GM19324 (cell line): ENCODE results near the gene LENG9.

Experiments used
- ATAC-seq: cut with Tn5 transposase; IDR thresholded peaks from one replicate; pipeline ENCODE4 v1.9.1; 2021; ENCODE audit warnings: mild to moderate bottlenecking, moderate library complexity; ENCODE audit not compliant: unreplicated experiment, low FRiP score

The LENG9 gene

GRCh38 chr19:54444737-54445136, 18.8 kb downstream of the LENG9 start:
- no peak for ATAC-seq

DNA sequence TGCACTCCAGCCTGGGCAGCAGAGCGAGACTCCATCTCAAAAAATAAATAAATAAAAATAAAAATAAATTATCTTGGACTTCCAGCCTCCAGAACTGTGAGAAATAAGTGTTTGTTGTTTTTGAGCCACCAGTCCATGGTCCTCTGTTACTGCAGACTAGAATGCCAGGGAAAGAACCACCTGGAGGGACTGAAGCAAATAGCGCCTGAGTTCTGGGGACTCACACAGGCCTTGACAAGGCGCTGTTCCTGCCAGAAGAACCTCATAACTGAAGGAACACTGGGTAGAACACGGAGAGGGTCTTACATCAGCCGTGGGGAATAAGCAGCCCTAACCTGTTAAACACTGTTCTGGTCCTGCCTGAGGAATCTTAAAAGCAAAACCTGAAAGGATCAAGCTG, 22.9 kb downstream of the LENG9 start:
- ATAC-seq = no peak

- ATAC-seq = no peak
These were observed 24.3 kb downstream of the LENG9 start for GRCh38 chr19:54439174-54439851.

GRCh38 chr19:54436628-54437252, 26.8 kb downstream of the LENG9 start:
- ATAC-seq = no peak

DNA sequence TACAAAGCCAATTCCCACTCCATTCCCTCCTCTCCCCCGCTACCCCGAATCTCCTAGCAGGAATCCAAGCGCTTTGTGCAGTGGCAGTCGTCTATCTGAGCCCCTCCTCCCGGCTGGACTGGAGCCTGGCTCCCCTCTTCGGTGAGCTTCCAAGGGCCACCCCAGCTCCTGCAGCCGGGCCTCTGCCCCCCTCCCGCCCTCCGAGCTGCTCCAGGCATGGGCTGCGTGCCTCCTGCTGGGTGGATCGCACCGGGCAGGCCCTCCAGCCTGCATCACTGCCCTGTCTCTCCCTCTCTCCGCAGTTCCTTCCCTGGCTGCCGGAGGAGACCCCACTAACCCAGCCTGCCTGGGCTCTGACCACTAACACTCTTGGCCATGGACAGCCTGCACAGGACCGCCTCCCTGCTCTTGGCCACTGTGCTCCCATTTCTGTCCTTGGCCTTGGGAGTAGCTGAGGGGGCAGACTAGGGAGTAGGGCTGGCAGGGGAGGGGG, 27.5 kb downstream of the LENG9 start:
- no peak for ATAC-seq

- ATAC-seq = no peak
These were observed 28.0 kb downstream of the LENG9 start for GRCh38 chr19:54435551-54436016.

DNA sequence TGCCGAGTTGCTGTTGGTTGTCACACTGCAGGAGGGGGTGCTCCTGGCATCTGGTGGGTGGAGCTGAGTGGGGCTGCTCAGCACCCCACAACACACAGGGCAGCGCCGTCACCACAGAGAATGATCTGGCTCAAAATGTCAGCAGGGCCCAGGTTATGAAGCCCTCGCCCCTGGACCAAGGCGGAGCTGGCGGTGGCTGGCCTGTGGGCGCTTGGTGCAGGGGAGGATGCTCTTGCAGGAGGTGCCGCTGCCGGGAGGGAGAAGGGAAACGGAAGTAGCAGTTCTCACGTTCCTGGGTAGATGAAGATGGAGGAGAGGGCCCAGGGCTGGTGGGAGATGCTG, 28.7 kb downstream of the LENG9 start:
- no peak for ATAC-seq

DNA sequence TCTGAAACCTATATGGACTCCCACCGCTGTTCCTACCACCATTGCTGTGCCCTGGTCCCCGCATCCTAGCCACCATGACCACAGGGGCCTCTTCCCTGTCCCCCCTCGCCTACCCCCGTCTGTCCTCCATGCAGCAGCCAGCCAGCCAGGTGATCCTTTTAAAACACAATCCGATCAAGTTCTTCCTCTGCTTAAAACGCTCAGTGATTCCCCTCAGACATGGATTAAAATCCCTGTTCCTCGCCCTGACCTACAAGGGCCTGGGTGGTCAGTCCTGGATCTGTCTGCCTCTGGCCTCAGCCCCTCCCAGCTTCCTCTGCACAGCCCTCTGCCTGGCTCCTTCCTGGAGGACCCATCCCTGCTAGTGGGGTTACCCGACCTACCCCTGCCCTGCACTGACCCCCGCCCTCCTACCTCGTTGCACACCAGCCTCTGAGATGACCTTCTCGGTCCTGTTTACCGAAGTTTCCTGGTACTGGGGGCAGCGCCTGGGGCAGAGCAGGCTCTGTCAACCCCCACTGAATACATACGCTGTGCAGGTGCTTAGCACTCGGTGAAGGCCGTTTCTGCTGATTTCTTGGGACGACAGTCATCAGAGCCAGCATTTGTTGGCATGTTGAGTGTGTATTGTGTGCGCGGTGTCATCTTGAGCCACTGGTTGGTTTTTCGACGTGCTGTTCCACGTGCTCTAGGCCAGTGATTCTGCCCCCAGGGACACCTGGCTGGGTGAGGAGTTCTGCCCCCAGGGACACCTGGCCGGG, 29.3 kb downstream of the LENG9 start:
- no peak for ATAC-seq

DNA sequence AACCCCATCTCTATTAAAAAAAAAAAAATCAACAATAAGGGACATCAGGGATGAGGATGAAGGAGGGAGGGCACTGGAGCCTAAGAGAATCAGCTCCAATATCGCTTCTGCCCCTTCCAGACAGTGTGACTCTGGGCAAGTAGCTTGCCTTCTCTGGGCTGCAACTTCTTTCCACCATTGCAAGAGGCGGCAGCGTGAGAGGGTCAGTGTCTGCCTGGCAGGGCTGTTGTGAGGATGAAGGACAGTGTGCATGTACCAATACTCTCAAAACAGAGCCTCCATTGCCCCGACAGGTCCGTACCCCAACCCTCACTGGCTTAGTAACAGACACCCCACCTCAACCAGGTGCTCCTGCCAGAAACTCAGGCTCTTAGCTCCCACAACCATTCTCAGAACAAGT, 29.9 kb downstream of the LENG9 start:
- ATAC-seq = no peak

GRCh38 chr19:54432144-54432738, 31.3 kb downstream of the LENG9 start:
- no peak for ATAC-seq

- ATAC-seq = no peak
These were observed 32.2 kb downstream of the LENG9 start for GRCh38 chr19:54431255-54431838.

DNA sequence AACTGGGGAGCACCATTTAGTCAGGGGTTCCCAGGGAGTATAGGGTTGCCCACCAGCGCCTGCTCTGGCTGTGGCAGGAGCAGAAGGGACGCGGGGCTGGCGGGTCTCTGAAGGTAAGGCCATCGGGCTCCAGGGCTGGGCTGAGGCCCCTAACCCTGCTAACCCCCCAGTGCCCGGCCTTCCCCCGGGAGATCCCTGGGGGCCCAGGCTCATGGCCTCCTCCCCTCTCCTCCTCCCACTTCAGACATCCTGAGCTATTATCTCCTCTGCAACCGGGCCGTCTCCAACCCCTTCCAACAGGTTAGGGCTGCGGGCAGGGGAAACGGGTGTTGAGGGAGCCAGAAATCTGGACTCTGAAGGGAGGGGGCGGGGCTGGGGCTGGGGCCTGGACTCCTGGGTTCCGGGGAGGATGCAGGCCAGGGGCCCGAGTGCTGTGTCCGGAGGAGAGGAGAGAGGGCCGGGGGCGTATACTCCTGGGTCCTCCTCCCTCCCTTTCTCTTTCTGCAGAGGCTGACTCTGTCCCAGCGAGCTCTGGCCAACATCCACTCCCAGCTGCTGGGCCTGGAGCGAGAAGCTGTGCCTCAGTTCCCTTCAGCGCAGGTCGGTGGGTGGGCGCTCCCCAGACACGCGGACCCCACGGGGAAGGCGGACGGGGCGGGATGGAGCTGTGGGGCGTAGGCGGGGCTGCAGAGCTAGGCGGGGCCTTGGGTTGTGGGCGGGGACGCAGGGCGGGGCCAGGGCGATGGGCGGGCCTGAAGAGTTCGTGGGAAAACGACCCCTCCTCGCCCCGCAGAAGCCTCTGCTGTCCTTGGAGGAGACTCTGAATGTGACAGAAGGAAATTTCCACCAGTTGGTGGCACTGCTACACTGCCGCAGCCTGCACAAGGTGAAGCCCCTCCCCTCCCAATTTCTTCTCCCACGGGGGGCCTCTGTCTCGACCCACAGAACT, 33.0 kb downstream of the LENG9 start:
- no peak for ATAC-seq

DNA sequence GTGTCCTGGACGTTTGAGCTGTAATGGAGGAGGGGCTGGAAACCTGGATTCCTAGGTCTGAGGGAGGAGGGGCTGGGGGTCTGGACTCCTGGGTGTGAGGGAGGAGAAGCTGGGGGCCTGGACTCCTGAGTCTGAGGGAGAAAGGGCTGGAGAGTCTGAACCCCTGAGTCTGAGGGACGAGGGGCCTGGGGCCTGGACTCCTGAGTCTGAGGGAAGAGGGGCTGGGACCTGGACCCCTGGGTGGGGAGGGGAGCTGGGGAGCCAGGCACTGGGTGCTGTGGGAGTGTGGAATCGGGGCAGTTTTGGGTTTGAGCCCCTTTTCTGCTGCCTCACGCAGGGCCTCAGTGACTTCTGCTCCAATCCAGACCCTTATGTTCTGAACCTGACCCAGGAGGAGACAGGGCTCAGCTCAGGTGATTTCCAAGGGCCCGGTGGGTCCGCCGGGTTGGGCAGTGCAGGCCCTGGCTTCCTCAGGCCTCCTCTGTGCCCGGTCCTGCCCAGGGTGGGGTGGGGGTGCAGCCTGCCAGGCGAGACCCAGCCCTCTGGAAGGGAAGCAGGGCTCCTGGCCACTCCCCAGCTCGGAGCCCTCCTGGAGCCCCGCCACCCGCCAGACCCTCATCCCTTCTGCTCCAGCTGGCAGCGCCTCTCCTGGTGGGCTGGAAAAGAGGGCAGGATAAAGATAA, 33.9 kb downstream of the LENG9 start:
- ATAC-seq = no peak

DNA sequence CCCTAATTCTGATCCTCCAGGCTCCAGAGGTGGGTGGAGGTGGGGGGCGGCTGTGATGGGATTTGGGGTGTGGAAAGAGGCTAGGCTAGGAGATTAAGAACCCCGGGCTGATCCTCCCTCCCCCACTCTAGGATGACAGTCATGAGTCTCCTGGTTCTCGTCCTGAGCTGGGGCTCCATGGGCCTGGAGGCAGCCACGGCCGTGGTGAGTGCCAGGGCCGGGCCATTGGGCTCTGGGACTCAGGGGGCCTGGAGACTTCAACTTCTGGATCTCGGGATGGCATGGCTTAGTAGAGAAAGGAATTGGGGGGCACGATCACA, 34.4 kb downstream of the LENG9 start:
- no peak for ATAC-seq

DNA sequence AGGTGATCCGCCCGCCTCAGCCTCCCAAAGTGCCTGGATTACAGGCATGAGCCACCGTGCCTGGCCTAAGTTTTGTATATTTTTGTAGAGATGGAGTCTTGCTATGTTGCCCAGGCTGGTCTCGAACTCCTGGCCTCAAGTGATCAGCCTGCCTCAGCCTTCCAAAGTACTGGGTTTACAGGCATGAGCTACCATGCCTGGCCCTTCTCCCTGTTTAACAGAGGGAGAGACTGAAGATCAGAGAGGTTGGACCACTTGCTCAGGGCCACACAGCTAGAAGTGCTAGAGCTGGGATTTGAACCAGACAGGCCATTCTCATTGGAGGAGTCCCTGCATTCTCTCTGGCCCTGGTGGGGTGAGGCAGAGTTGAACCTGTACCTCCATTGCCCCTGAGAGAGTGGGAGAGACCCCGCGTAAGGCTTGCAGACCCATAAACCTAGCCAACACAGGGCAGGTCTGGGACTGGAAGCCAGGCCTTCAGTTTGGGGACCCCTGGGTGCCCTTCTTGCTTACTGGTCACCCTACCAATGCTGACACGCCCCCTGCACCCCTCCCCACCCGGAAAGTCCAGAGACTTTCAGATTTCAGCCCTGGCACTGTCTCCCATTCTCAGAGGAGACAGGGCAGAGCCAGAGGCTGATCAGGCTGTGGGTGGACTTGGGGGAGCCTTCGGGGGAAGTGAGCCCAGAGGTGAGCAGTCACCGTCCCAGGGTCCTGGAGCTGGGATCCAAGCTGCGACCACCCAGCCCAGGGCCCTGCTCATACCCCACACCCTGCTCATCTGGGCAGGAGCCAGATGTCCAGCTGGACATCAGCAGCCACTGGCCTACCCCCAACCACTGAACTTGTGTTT, 35.0 kb downstream of the LENG9 start:
- no peak for ATAC-seq

GRCh38 chr19:54427586-54427985, 36.0 kb downstream of the LENG9 start:
- ATAC-seq = no peak

DNA sequence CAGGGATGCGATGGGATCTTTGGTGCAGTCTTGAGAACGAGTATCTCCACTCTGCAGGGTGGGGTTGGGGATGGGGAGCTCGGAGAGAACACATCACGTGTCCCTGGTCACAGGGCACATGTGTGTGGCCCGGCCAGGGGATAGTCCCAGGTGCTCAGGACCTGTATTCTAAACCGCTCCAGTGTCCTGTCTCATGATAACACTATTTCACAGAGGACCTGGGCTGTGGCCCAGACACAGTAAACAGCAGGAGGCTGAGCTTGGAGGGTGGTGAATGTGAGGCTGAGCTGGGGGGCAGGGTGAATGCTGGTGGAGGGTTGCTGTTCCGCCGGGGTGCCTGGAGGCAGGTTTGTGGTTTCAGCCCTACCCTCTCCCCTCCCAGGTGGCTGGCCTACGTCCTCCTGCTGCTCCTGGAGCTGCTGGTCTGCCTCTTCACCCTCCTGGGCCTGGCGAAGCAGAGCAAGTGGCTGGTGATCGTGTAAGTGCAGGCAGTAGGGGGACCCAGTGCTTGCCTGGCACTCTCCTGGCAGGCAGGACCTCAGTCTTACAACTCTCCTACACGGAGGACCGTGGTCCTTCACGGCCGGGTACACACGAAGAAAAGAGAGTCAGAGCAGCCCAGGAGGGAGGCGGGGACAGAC, 37.2 kb downstream of the LENG9 start:
- ATAC-seq = no peak

GRCh38 chr19:54425382-54425723, 38.2 kb downstream of the LENG9 start:
- ATAC-seq = no peak
